ENCODE results near the gene PAPPA2.

PAPPA2 gene

DNA sequence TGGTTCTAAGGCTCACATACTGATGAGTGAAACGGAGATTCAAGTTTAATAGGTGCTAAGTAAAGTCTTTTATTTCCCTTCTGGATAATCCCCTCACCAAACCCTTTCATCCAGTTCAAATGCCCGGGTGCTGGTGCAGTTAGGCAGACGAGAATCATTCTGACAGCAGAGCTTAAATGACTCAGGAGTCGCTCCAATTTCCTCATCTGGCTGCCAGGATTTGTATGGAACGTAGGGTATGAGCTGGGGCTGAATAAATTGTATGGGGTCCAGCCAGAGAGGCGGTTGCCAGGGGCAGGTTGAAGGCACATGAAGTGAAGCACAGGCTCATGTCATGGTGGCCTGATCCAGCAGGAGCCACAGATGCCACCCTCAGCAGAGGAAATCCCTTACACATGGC lies 76.0 kb downstream of the PAPPA2 start:
- no peak for DNase-seq (ENCODE audit: low read depth)
- TF ChIP-seq, protein P1, sequence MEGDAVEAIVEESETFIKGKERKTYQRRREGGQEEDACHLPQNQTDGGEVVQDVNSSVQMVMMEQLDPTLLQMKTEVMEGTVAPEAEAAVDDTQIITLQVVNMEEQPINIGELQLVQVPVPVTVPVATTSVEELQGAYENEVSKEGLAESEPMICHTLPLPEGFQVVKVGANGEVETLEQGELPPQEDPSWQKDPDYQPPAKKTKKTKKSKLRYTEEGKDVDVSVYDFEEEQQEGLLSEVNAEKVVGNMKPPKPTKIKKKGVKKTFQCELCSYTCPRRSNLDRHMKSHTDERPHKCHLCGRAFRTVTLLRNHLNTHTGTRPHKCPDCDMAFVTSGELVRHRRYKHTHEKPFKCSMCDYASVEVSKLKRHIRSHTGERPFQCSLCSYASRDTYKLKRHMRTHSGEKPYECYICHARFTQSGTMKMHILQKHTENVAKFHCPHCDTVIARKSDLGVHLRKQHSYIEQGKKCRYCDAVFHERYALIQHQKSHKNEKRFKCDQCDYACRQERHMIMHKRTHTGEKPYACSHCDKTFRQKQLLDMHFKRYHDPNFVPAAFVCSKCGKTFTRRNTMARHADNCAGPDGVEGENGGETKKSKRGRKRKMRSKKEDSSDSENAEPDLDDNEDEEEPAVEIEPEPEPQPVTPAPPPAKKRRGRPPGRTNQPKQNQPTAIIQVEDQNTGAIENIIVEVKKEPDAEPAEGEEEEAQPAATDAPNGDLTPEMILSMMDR (IDR thresholded peaks at IDR 0.05; ENCODE audit: low read length, missing control alignments) = no peak
- H3K4me3 ChIP-seq (replicated peaks; ENCODE audit: low read depth, low read length) = no peak overlapping the region

DNA sequence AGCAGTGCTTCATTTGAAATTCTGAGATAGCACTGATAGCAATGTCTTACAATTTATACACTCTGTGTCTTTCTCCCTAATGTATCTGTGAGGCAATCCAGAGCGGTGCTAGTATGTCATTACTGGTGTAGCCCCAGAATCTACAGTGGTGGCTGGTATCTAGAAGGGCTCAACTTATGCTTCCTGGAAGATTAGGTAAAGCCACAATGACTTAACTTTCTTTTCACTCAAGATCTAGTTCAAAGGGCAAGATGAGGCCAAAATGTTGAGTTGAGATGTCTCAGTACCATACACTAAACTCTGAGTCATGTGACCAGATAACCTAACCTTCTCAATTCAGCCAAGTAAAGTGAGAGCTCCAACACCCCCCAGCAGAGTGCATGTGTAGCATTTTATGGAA lies 77.5 kb downstream of the PAPPA2 start:
- TF ChIP-seq, protein P1 (IDR thresholded peaks at IDR 0.05; ENCODE audit: low read length, missing control alignments) = no peak
- H3K4me3 ChIP-seq (replicated peaks; ENCODE audit: low read depth, low read length) = no peak overlapping the region
- DNase-seq (ENCODE audit: low read depth) = no peak

DNA sequence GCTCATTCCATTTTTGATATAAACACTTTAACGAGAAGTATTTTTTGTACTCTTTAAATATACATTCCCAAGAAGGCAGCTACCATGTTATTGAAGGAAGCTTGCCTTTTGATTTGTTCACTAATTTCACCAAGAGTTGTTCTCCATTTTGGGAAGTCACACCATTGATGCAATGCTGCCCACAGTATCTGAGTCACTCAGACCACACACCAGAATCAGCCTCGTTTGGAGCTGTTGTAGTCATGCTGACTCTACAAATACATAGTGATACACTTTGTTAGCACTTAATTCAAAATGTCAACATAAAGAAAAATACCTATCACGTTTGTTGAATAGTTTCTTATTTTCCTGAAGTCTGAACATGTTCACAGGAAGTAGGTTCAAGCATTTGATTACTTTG lies 78.7 kb downstream of the PAPPA2 start:
- DNase-seq (ENCODE audit: low read depth) = no peak
- H3K4me3 ChIP-seq (replicated peaks; ENCODE audit: low read depth, low read length) = no peak overlapping the region
- TF ChIP-seq, protein P1 (IDR thresholded peaks at IDR 0.05; ENCODE audit: low read length, missing control alignments) = no peak

DNA sequence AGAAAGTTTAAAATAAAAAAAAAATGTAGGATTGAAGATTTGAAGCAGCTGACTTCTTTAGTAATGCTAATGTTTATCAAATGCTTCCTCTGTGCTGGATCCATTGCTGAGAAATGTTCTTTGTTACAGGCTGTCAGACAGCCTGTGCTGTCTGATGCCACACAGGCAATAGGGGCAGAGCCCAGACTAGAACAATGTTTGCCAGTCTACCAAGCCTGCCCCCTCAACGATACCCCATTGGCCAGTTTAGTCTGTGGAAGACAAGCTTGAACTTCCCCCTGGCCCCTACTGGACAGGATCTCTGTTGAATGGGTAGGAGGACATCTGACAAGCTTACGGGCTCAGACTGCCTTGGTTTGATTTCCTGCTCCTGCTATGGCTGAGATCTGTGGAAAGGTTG lies 79.4 kb downstream of the PAPPA2 start:
- DNase-seq (ENCODE audit: low read depth) = no peak
- no peak overlapping the region for H3K4me3 ChIP-seq (replicated peaks; ENCODE audit: low read depth, low read length)
- TF ChIP-seq, protein P1 (IDR thresholded peaks at IDR 0.05; ENCODE audit: low read length, missing control alignments) = no peak

DNA sequence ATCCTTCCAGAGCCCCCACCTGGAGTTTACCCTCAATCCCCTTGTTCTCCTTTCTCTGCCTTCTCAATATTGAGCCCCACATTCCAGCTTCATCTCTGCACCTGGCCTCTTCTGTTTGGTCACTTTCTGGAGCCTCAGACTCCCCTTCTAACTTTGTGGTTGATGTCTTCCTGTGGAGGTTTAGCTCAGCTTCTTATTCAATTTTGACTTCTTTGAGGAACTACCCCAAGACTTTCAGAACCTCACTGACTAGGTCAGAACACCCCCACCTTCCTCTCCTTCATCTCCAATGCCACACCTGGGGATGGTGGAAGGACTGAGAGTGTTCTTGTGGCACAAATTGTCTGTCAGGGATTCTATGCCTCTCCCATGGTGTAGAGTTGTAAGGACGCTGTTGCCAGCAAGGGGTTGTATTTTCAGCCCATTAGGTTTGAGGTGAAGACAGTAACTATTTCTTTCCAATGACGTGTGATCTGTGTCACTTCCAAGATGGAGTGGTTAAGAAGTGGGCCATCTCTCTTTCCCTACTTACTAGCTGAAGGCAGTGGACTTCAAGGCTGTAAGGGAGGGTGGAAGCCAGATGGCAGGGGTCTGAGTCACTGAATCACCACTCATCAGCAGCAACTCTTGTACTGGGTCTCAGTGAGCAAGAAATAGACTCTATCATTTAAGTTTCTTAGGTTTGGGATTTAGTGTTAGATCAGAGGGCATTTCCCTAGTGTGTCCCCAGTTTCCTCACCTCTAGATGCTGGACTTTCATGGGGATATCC lies 80.6 kb downstream of the PAPPA2 start:
- TF ChIP-seq, protein P1 (IDR thresholded peaks at IDR 0.05; ENCODE audit: low read length, missing control alignments) = no peak
- DNase-seq (ENCODE audit: low read depth) = no peak
- H3K4me3 ChIP-seq (replicated peaks; ENCODE audit: low read depth, low read length) = no peak overlapping the region

DNA sequence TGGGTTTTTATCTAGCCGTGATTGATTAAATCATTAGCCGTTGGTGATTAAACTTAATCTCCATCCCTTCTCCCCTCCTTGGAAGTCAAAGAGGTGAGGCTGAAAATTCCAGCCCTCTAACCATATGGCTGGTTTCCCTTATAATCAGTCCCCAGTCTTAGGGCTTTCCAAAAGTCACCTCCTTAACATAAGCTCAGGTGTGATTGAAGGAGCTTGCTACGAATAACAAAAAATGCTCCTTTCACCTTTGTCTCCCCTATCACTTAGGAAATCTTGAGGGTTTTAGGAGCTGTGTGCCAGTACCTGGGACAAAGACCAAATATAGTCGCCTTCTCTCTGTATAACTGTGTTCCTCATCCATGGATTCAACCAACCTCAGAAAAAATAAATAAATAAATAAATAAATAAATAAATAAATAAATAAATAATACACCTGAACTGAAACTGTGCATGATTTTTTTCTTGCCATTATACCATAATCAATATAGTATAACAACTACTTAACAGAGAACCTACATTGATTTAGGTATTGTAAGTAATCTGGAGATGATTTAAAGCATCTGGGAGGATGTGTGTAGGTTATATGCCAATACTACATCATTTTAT lies 82.2 kb downstream of the PAPPA2 start:
- DNase-seq (ENCODE audit: low read depth) = no peak
- TF ChIP-seq, protein P1 (IDR thresholded peaks at IDR 0.05; ENCODE audit: low read length, missing control alignments) = no peak
- H3K4me3 ChIP-seq (replicated peaks; ENCODE audit: low read depth, low read length) = no peak overlapping the region

DNA sequence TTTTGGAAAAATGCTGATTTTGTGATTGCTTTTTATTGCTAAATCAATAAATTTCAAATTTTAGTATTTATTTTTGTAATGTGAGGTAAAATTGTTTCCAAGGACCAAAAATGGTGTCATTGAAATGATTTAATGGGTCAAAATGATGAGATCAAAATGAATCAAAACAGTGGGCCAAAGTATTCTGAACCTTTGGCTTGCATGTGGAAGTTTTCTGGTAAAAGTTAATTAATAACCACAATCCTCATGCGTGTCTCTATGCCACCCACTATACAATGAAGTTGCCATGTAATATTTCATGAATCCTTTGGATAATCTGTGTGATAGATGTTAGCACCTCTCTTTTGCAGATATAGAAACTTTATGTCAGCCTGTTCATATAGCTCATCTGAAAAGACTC lies 83.8 kb downstream of the PAPPA2 start:
- no peak overlapping the region for H3K4me3 ChIP-seq (replicated peaks; ENCODE audit: low read depth, low read length)
- TF ChIP-seq, protein P1 (IDR thresholded peaks at IDR 0.05; ENCODE audit: low read length, missing control alignments) = no peak
- DNase-seq (ENCODE audit: low read depth) = no peak
